ENCODE results near the gene PLXNB2.

DNA sequence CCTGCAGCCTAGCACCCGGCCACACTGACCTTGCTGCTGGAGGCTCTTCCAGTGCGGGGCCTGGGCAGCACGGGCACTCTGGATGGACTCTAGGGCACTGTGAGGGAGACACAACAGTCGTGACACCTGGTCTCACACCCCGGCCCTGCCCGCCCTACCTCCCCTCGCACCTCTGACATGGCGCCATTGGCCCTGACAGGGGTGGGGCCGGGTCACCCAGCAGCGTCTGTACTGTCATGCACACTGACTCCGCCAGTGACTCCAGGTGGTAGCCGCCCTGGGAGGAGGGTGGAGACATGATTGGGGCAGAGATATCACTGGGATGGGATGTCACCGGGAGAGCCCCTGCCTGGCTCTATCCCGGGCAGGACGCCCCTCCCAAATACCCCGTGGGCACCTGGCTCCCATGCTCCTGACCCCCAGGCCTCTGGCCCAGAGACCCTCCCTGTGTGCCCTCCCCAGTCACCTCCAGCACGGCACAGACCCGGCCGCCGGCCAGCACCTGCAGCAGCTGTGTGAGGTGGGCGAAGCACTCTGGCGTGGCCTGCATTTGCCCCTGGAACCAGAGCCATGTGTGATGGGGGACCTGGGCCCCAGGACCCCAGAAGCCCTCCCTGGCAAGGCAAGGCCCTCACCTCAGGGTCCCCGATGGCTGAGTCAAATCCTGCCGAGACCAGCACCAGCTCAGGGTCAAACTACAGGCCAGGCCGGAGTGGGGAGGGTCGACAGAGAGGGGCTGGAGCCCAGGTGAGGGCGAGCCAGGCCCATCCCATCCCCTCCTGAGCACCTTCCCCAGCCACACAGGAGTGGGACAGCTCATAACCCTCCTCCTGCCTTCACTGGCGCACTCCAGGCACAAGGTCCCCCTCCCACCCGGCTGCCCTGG, 59.0 kb downstream of the PLXNB2 start:
- TF ChIP-seq, protein P1, sequence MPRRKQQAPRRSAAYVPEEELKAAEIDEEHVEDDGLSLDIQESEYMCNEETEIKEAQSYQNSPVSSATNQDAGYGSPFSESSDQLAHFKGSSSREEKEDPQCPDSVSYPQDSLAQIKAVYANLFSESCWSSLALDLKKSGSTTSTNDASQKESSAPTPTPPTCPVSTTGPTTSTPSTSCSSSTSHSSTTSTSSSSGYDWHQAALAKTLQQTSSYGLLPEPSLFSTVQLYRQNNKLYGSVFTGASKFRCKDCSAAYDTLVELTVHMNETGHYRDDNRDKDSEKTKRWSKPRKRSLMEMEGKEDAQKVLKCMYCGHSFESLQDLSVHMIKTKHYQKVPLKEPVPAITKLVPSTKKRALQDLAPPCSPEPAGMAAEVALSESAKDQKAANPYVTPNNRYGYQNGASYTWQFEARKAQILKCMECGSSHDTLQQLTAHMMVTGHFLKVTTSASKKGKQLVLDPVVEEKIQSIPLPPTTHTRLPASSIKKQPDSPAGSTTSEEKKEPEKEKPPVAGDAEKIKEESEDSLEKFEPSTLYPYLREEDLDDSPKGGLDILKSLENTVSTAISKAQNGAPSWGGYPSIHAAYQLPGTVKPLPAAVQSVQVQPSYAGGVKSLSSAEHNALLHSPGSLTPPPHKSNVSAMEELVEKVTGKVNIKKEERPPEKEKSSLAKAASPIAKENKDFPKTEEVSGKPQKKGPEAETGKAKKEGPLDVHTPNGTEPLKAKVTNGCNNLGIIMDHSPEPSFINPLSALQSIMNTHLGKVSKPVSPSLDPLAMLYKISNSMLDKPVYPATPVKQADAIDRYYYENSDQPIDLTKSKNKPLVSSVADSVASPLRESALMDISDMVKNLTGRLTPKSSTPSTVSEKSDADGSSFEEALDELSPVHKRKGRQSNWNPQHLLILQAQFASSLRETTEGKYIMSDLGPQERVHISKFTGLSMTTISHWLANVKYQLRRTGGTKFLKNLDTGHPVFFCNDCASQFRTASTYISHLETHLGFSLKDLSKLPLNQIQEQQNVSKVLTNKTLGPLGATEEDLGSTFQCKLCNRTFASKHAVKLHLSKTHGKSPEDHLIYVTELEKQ (tag by site-specific recombination; IDR thresholded peaks at IDR 0.05; ENCODE audit: borderline replicate concordance): no peak
- TF ChIP-seq ZNF561 (tag by site-specific recombination; IDR thresholded peaks at IDR 0.05; ENCODE audit: borderline replicate concordance) (no peak), SETDB1 (IDR thresholded peaks at IDR 0.05; ENCODE audit: insufficient read length, low read length) (no peak), ZNF747 (tag by site-specific recombination; IDR thresholded peaks at IDR 0.05) (no peak), ZNF248 (tag by site-specific recombination; IDR thresholded peaks at IDR 0.05) (no peak), ZNF791 (tag by site-specific recombination; IDR thresholded peaks at IDR 0.05) (no peak)
- TF ChIP-seq, protein P2, sequence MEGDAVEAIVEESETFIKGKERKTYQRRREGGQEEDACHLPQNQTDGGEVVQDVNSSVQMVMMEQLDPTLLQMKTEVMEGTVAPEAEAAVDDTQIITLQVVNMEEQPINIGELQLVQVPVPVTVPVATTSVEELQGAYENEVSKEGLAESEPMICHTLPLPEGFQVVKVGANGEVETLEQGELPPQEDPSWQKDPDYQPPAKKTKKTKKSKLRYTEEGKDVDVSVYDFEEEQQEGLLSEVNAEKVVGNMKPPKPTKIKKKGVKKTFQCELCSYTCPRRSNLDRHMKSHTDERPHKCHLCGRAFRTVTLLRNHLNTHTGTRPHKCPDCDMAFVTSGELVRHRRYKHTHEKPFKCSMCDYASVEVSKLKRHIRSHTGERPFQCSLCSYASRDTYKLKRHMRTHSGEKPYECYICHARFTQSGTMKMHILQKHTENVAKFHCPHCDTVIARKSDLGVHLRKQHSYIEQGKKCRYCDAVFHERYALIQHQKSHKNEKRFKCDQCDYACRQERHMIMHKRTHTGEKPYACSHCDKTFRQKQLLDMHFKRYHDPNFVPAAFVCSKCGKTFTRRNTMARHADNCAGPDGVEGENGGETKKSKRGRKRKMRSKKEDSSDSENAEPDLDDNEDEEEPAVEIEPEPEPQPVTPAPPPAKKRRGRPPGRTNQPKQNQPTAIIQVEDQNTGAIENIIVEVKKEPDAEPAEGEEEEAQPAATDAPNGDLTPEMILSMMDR (tag by site-specific recombination; IDR thresholded peaks at IDR 0.05): no peak
- TF ChIP-seq, protein P3, sequence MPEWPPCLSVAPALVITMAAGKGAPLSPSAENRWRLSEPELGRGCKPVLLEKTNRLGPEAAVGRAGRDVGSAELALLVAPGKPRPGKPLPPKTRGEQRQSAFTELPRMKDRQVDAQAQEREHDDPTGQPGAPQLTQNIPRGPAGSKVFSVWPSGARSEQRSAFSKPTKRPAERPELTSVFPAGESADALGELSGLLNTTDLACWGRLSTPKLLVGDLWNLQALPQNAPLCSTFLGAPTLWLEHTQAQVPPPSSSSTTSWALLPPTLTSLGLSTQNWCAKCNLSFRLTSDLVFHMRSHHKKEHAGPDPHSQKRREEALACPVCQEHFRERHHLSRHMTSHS (tag by site-specific recombination; IDR thresholded peaks at IDR 0.05): no peak

Data from HEK293 (cell line).